Transverse colon (tissue), 4 donors: Measurements from ENCODE around the gene TLK1. TPM values are rescaled to one million over a fixed set of nuclear protein-coding genes. Genes with fewer than 3 reads are reported as not detected.
"Not testable (repeated sequence)": the region's sequence is repeated elsewhere in the genome, so short reads cannot be mapped to it uniquely, and the experiment has no call there.

ENCODE experiments used
- DNase-seq: peaks from one replicate; pipeline ENCODE4 v3.0.0-alpha.2; 2019
- H3K27ac ChIP-seq, 4 donors: fragments of 200-600 bp; sonication (generic); 2 replicates each; pipeline ENCODE4 v1.5.1; 2016 to 2018; ENCODE audit warnings: inconsistent platforms in 4 of 4
- H3K27me3 ChIP-seq: fragments of 200-600 bp; sonication (generic); 2 replicates; pipeline ENCODE4 v1.5.1; 2017; ENCODE audit warnings: inconsistent platforms
- H3K36me3 ChIP-seq, 4 donors: fragments of 200-600 bp; sonication (generic); 2 replicates each; pipeline ENCODE4 v1.5.1; 2017 to 2019; ENCODE audit warnings: inconsistent platforms in 4 of 4
- H3K4me1 ChIP-seq, 4 donors: fragments of 200-600 bp; sonication (generic); 2 replicates each; pipeline ENCODE4 v1.5.1; 2017 to 2020; ENCODE audit warnings: inconsistent platforms in 4 of 4
- H3K4me3 ChIP-seq, 4 donors: fragments of 200-600 bp; sonication (generic); 1 replicate in 1 of 4; 2 replicates in 3 of 4; pipeline versions ENCODE4 v1.5.1 to v1.6.1; 2017 to 2019; ENCODE audit warnings: inconsistent platforms in 4 of 4
- H3K9me3 ChIP-seq, 2 donors: fragments of 200-600 bp; sonication (generic); 2 replicates each; pipeline ENCODE4 v1.5.1; 2017 to 2019; ENCODE audit warnings: inconsistent platforms in 2 of 2
- CTCF ChIP-seq, 5 experiments: fragments of 200-600 bp in 3 of 5; fragments of 450-650 bp in 2 of 5; sonication (generic) in 3 of 5; IDR thresholded peaks; 1 replicate in 2 of 5; 2 replicates in 3 of 5; pipeline ENCODE4 v1.5.1; 2016 to 2017; ENCODE audit warnings: antibody characterized with exemption in 5 of 5, inconsistent platforms in 3 of 5, mild to moderate bottlenecking in 2 of 5, moderate library complexity in 1 of 5
- EP300 ChIP-seq: sonication (generic); formaldehyde crosslinking; IDR thresholded peaks from one replicate; pipeline ENCODE4 v1.6.1; 2017; ENCODE audit warnings: antibody characterized with exemption, low read depth
- POLR2A ChIP-seq: fragments of 450-650 bp; IDR thresholded peaks from one replicate; pipeline ENCODE4 v1.6.1; 2016; ENCODE audit warnings: antibody characterized with exemption, mild to moderate bottlenecking, moderate library complexity
- POLR2AphosphoS5 ChIP-seq, 3 donors: sonication (generic); formaldehyde crosslinking; IDR thresholded peaks; one replicate each; pipeline ENCODE4 v1.6.1; 2016; ENCODE audit warnings: antibody characterized with exemption in 3 of 3
- WGBS, 2 donors: methylation state at CpG; one replicate each; pipeline ENCODE4 v1.1.5; 2018; ENCODE audit warnings: low coverage in 1 of 2; 5-methylcytosine and 5-hydroxymethylcytosine counted together
- in situ Hi-C, 4 donors: fragments of 200-750 bp; cut with MboI; loops; one replicate each; pipeline versions ENCODE4 v1.15.0 to v1.15.1; 2017; ENCODE audit warnings: low sequenced_read_pairs in 3 of 4, low pct_ligation_motif_present in 1 of 4, low pct_unique_long_range_greater_than_20kb in 1 of 4
- intact Hi-C: fragments of 100-400 bp; cut with DNase I; formaldehyde crosslinking; loops from one replicate; pipeline ENCODE4 v1.15.1; 2023; ENCODE audit warnings: low total_unique reads
- total RNA-seq, 4 donors: library from RNA; depleted of rRNA; stranded (reverse); fragments of >200 nt; gene quantifications; one replicate each; pipeline ENCODE4 v1.1.0, GENCODE V29; 2016

The TLK1 gene
- total RNA-seq, 4 donors from 2014 or later: 39.6 to 76.3 (median 53.2) TPM

GRCh38 chr2:171167352-171167997 lies 6.8 kb upstream of the TLK1 start:
- WGBS, 2 donors: 69 to 88% methylated on average over 1 of the region's 1 CpG
- no peak for DNase-seq
- in situ Hi-C loops (loop anchor here (10.0 to 25.0 kb wide), 4 partner anchors 193 to 247 kb away; no protein-coding TSS in a partner anchor), intact Hi-C loops (no loop called here)
- Histone ChIP-seq H3K36me3 (no peaks in the 10 kb centered on the region), H3K4me3 (no peak overlapping the region), H3K27me3 (no peaks in the 10 kb centered on the region), H3K9me3 (no peaks in the 10 kb centered on the region), H3K4me1 (no peaks in the 10 kb centered on the region), H3K27ac (no peak overlapping the region)
- TF ChIP-seq EP300 (no peak), CTCF (IDR thresholded peaks at IDR 0.05) (no peak), POLR2AphosphoS5 (IDR thresholded peaks at IDR 0.05) (no peak), POLR2A (no peak)

- in situ Hi-C loops (loop anchor here (10.0 to 25.0 kb wide), 4 partner anchors 192 to 248 kb away; no protein-coding TSS in a partner anchor), intact Hi-C loops (no loop called here)
- 96 to 98% methylated on average over 6 of the region's 6 CpGs for WGBS, 2 donors
- Histone ChIP-seq H3K4me1 (peaks cover 0 to 10% (median 7%) of the 10 kb centered on the region in 4 donors), H3K27me3 (no peaks in the 10 kb centered on the region), H3K27ac (no peak overlapping the region), H3K9me3 (no peaks in the 10 kb centered on the region), H3K4me3 (no peak overlapping the region), H3K36me3 (no peaks in the 10 kb centered on the region)
- TF ChIP-seq POLR2A: no peak
- no peak for TF ChIP-seq CTCF (IDR thresholded peaks at IDR 0.05)
- TF ChIP-seq POLR2AphosphoS5 (IDR thresholded peaks at IDR 0.05): no peak
- TF ChIP-seq EP300: no peak
- DNase-seq: no peak
Observed at GRCh38 chr2:171166328-171166983, 5.8 kb upstream of the TLK1 start.

GRCh38 chr2:171165967-171166327 lies 5.3 kb upstream of the TLK1 start:
- TF ChIP-seq CTCF (IDR thresholded peaks at IDR 0.05) (no peak), EP300 (no peak), POLR2A (no peak), POLR2AphosphoS5 (IDR thresholded peaks at IDR 0.05) (no peak)
- Histone ChIP-seq H3K36me3 (no peaks in the 10 kb centered on the region), H3K27ac (no peak overlapping the region), H3K4me3 (no peak overlapping the region), H3K4me1 (peaks cover 0 to 11% (median 7%) of the 10 kb centered on the region in 4 donors), H3K9me3 (no peaks in the 10 kb centered on the region), H3K27me3 (no peaks in the 10 kb centered on the region)
- no peak for DNase-seq
- WGBS, 2 donors: 100% methylated on average over 1 of the region's 1 CpG; no CpG with 5 or more reads in 1 of the 2 donors
- in situ Hi-C loops: loop anchor here (10.0 to 25.0 kb wide), 4 partner anchors 191 to 249 kb away; no protein-coding TSS in a partner anchor
- intact Hi-C loops: no loop called here

- H3K27me3 ChIP-seq: no peaks in the 10 kb centered on the region
- WGBS, 2 donors: 78 to 86% methylated on average over 4 of the region's 4 CpGs
- intact Hi-C loops: no loop called here
- TF ChIP-seq CTCF (IDR thresholded peaks at IDR 0.05): no peak
- TF ChIP-seq EP300: no peak
- no peak for TF ChIP-seq POLR2A
- no peak overlapping the region for H3K4me3 ChIP-seq
- no peaks in the 10 kb centered on the region for H3K9me3 ChIP-seq
- H3K4me1 ChIP-seq: peaks cover 0 to 20% (median 15%) of the 10 kb centered on the region in 4 donors
- H3K36me3 ChIP-seq: no peaks in the 10 kb centered on the region
- in situ Hi-C loops: loop anchor here (10.0 to 25.0 kb wide), 4 partner anchors 188 to 252 kb away; no protein-coding TSS in a partner anchor
- no peak for DNase-seq
- H3K27ac ChIP-seq: no peak overlapping the region
Observed at GRCh38 chr2:171163261-171163660, 2.6 kb upstream of the TLK1 start.

- H3K27ac ChIP-seq: peak overlapping the region in 2 of 4 donors; percentile 98
Observed at GRCh38 chr2:171162522-171163197, 2.0 kb upstream of the TLK1 start.

More at GRCh38 chr2:171162522-171163197, 2.0 kb upstream of the TLK1 start:
- H3K36me3 ChIP-seq, DNase-seq, intact Hi-C loops, H3K4me3 ChIP-seq, H3K9me3 ChIP-seq, H3K27me3 ChIP-seq: not testable (repeated sequence)
- in situ Hi-C loops: loop anchor here (10.0 to 25.0 kb wide), 4 partner anchors 188 to 252 kb away; no protein-coding TSS in a partner anchor
- 86 to 93% methylated on average over 9 of the region's 9 CpGs for WGBS, 2 donors
- peaks cover 0 to 24% (median 18%) of the 10 kb centered on the region in 4 donors for H3K4me1 ChIP-seq
